Vagina (tissue), 2 donors: ENCODE data around the gene NDUFA11.

Source experiments
- POLR2A ChIP-seq, 2 donors: fragments of 450-650 bp; IDR thresholded peaks; one replicate each; pipeline ENCODE4 v1.6.1; 2017; ENCODE audit warnings: antibody characterized with exemption in 2 of 2, mild to moderate bottlenecking in 2 of 2, moderate library complexity in 2 of 2
- POLR2AphosphoS5 ChIP-seq, 2 donors: sonication (generic); formaldehyde crosslinking; IDR thresholded peaks; one replicate each; pipeline ENCODE4 v1.9.0; 2017; ENCODE audit warnings: antibody characterized with exemption in 2 of 2, mild to moderate bottlenecking in 2 of 2, low read depth in 1 of 2; ENCODE audit not compliant: insufficient read depth in 1 of 2
- TF ChIP-seq, protein P1 (sequence below), 3 experiments: fragments of 450-650 bp in 2 of 3; fragments of 200-600 bp in 1 of 3; sonication (generic) in 1 of 3; IDR thresholded peaks; one replicate each; pipeline ENCODE4 v1.5.1; 2017 to 2019; ENCODE audit warnings: antibody characterized with exemption in 3 of 3, mild to moderate bottlenecking in 2 of 3, moderate library complexity in 2 of 3

DNA sequence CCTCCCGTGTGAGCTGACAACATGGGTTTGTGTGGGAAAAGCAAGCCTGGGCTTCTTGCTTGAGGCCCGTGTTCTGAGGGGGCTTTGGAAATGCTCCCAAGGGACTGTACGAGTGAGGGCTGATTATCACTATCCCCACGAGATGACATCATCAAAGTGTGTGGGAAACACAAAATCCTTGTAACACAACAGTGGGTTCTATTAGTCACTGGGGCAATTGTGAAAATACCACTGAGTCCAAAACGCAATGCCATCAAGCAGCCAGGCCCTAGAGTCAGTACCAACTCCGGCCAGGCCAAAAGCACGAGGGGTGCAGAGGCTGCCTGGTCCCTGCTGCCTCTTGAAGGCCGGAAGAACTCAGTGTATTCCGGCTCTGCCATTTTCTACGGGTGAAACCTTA, 40.0 kb upstream of the NDUFA11 start:
- TF ChIP-seq, protein P1, sequence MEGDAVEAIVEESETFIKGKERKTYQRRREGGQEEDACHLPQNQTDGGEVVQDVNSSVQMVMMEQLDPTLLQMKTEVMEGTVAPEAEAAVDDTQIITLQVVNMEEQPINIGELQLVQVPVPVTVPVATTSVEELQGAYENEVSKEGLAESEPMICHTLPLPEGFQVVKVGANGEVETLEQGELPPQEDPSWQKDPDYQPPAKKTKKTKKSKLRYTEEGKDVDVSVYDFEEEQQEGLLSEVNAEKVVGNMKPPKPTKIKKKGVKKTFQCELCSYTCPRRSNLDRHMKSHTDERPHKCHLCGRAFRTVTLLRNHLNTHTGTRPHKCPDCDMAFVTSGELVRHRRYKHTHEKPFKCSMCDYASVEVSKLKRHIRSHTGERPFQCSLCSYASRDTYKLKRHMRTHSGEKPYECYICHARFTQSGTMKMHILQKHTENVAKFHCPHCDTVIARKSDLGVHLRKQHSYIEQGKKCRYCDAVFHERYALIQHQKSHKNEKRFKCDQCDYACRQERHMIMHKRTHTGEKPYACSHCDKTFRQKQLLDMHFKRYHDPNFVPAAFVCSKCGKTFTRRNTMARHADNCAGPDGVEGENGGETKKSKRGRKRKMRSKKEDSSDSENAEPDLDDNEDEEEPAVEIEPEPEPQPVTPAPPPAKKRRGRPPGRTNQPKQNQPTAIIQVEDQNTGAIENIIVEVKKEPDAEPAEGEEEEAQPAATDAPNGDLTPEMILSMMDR (IDR thresholded peaks at IDR 0.05): no peak
- no peak for TF ChIP-seq POLR2AphosphoS5 (IDR thresholded peaks at IDR 0.05; ENCODE audit: insufficient read depth in 1 of 2, low read depth in 1 of 2)
- TF ChIP-seq POLR2A (IDR thresholded peaks at IDR 0.05): no peak
